Tibial nerve (tissue), 3 donors: ENCODE measurements around the gene ZNF45.

Experiments
- POLR2A ChIP-seq, 2 donors: fragments of 450-650 bp; IDR thresholded peaks; one replicate each; pipeline ENCODE4 v1.6.1; 2017; ENCODE audit warnings: antibody characterized with exemption in 2 of 2, mild to moderate bottlenecking in 2 of 2, moderate library complexity in 2 of 2
- TF ChIP-seq, protein P1 (sequence below), 5 experiments: fragments of 200-600 bp in 3 of 5; fragments of 450-650 bp in 2 of 5; sonication (generic) in 3 of 5; IDR thresholded peaks; one replicate each; pipeline ENCODE4 v1.5.1; 2016 to 2019; ENCODE audit warnings: antibody characterized with exemption in 5 of 5, mild to moderate bottlenecking in 3 of 5, moderate library complexity in 2 of 5

DNA sequence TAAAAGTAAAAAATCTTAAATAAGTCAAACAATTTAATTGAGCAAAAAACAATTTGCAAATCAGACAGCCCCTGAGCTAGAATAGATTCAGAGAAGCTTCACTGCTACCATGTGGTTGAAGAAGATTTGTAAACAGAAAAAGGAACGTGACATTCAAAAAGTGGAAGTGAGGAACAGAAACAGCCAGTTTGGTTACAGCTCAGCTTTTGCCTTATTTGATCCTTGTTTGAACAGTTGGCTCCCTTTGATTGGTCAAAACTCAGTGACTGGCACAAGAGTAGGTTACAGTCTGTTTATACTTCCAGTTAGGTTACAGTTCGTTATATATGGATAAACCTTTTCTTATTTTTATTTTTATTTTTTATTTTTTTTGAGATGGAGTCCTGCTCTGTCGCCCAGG is 21.7 kb upstream of the ZNF45 start:
- TF ChIP-seq, protein P1, sequence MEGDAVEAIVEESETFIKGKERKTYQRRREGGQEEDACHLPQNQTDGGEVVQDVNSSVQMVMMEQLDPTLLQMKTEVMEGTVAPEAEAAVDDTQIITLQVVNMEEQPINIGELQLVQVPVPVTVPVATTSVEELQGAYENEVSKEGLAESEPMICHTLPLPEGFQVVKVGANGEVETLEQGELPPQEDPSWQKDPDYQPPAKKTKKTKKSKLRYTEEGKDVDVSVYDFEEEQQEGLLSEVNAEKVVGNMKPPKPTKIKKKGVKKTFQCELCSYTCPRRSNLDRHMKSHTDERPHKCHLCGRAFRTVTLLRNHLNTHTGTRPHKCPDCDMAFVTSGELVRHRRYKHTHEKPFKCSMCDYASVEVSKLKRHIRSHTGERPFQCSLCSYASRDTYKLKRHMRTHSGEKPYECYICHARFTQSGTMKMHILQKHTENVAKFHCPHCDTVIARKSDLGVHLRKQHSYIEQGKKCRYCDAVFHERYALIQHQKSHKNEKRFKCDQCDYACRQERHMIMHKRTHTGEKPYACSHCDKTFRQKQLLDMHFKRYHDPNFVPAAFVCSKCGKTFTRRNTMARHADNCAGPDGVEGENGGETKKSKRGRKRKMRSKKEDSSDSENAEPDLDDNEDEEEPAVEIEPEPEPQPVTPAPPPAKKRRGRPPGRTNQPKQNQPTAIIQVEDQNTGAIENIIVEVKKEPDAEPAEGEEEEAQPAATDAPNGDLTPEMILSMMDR (IDR thresholded peaks at IDR 0.05): no peak
- TF ChIP-seq POLR2A (IDR thresholded peaks at IDR 0.05): no peak
